GM12874 (cell line): ENCODE results near the gene RCVRN.

Experiments
- CTCF ChIP-seq: IDR thresholded peaks from 2 replicates; pipeline ENCODE4 v1.5.1; 2011; ENCODE audit warnings: low read depth, mild to moderate bottlenecking, control low read depth, low read length, moderate library complexity; ENCODE audit not compliant: insufficient read depth

Gene RCVRN

GRCh38 chr17:9922012-9922848, 17.2 kb upstream of the RCVRN start:
- no peak for TF ChIP-seq CTCF

DNA sequence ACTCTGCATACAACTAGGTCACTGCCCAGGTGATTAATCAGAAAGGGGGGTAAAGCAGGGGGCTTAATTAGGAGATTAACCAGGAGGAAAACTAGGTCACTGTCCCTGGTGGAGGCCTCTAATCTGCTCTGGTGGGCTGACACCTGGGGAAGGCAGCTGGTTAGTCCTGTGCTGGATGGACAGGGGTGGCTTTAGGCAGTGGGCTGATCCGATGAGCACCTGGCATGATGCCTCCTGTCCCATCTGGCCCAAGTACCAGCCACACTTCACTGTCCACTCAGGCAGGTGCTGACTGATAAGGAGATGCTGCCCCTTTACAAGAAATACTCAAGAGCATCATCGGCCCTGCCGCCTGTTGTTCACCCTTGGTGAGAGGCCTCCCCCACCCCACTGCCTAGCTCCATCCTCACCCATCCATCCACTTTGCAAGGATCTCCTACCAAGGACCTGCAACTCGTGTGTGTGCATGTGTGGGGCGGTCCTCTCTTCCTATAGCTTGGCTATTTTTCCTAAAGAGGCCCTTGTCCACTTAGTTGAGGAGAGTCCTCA, 13.8 kb upstream of the RCVRN start:
- TF ChIP-seq CTCF, result no peak

GRCh38 chr17:9918352-9918751, 13.3 kb upstream of the RCVRN start:
- no peak for TF ChIP-seq CTCF

DNA sequence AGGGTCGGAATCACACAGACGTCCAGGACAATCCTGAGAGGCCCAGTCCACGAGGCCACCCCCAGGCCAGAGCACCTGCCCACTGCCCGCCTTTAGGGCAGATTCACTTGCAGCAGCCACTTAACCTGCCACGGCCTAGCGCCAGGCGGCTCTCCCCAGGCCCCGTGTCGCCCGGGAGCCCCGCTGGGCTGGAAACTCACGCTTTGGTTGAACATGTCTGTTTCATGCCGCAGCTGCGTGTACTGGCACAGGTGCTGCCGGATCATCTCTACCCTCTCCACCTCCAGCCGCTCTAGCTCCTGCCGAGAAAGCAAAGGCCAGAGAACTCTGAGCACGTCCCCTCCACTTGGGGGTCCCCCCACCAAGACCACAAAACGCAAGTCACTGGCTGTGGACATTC, 12.7 kb upstream of the RCVRN start:
- no peak for TF ChIP-seq CTCF

DNA sequence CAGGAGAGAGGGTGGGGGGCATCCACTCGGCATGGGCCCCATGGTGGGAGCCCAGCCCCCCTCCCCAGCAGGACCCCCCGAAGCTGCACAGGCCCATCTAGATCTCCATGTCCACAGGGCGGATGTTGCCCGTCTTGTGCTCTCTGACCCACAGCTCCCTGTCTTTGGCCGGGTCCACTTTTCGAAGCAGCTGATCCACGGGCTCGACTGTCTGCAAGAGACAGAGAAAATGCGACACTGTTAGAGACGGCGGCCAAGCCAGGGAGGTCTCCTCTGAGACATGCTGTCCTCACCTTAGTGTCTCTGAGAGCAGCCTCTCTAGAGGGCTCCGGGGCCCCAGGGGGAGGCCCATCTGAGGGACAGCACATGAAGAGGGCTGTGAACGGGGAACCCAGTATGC, 12.1 kb upstream of the RCVRN start:
- TF ChIP-seq CTCF, result no peak

DNA sequence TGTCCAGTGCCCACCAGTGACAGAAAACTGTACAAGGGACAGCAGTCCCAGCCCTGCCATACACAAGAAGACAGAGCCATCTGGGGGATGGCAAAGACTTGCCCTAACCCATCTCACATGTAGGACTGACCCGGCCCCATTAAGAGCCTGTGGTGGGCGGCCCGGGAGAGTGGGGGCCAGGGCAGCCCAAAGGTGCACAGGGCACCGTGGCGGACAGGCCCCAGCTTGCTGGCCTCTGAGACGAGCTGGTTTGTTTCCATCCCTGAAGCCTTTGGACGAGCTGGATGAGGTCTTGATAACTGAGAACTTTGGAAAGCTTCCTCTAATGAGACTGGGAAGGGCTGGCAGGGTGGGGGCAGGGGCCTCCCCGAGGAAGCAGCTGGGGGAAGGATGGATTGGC, 11.0 kb upstream of the RCVRN start:
- TF ChIP-seq CTCF, result no peak

DNA sequence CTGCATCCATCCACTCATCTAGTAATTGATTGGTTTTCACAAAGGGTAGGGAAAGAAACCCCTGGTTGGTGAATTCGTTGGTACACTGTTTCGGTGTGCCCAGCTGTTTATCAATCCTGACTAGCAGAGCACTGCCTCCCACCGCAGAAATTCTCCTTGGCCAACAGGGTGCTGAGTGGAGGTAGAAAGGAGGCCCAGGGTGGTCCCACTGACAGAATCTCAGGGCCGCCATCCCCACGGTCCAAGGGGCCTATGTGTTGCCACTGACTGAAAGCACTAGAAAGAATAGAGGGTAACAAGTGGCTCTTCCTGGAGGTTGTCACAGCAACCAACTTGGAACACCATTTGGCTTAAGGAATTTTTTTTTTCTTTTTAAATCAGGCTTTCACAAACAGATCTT, 8.4 kb upstream of the RCVRN start:
- no peak for TF ChIP-seq CTCF
